ENCODE measurements around the gene LSS.

- TF ChIP-seq CTCF (IDR thresholded peaks at IDR 0.05) (no peak), POLR2A (IDR thresholded peaks at IDR 0.05) (no peak), EP300 (IDR thresholded peaks at IDR 0.05) (no peak)
Observed at GRCh38 chr21:46205166-46205565, 23.4 kb downstream of the LSS start.

Measured in stomach (tissue), 4 donors.